Right lobe of liver (tissue), 6 donors: ENCODE data around the gene LSP1. TPM values are rescaled to one million over a fixed set of nuclear protein-coding genes. Genes with fewer than 3 reads are reported as not detected.

ENCODE experiments used
- ATAC-seq, 4 donors: fragments of 200-7000 bp; cut with Tn5 transposase; one replicate each; pipeline ENCODE4 v1.9.1; 2020; ENCODE audit warnings: mild to moderate bottlenecking in 4 of 4, moderate library complexity in 4 of 4
- DNase-seq, 3 donors: peaks; one replicate each; pipeline ENCODE4 v3.0.0-alpha.2; 2020
- H3K27ac ChIP-seq, 3 donors: fragments of 200-600 bp; one replicate each; pipeline ENCODE4 v1.8.0; 2022
- H3K27me3 ChIP-seq, 2 donors: fragments of 200-600 bp; one replicate each; pipeline ENCODE4 v1.8.0; 2022
- H3K36me3 ChIP-seq, 4 donors: fragments of 200-600 bp; sonication (generic) in 1 of 4; one replicate each; pipeline versions ENCODE4 v1.5.1 to v1.8.0; 2017 to 2022; ENCODE audit warnings: control low read depth in 1 of 4
- H3K4me1 ChIP-seq, 4 donors: fragments of 200-600 bp; sonication (generic) in 1 of 4; one replicate each; pipeline versions ENCODE4 v1.5.1 to v1.8.0; 2017 to 2022; ENCODE audit warnings: control low read depth in 1 of 4
- H3K4me3 ChIP-seq, 3 donors: fragments of 200-600 bp; one replicate each; pipeline ENCODE4 v1.8.0; 2022
- H3K9me3 ChIP-seq, 4 donors: fragments of 200-600 bp; sonication (generic) in 1 of 4; one replicate each; pipeline versions ENCODE4 v1.5.1 to v1.8.0; 2017 to 2022; ENCODE audit warnings: control low read depth in 1 of 4
- POLR2A ChIP-seq: fragments of 450-650 bp; IDR thresholded peaks from one replicate; pipeline ENCODE4 v1.6.1; 2017; ENCODE audit warnings: antibody characterized with exemption, mild to moderate bottlenecking
- WGBS: methylation state at CpG from one replicate; pipeline ENCODE4 v1.1.6; 2018; ENCODE audit warnings: low coverage, low lambda C conversion rate; ENCODE audit not compliant: insufficient coverage; ENCODE audit errors: missing lambda C conversion rate; 5-methylcytosine and 5-hydroxymethylcytosine counted together
- intact Hi-C, 2 donors: fragments of 100-400 bp; cut with DNase I; formaldehyde crosslinking; loops; one replicate each; pipeline versions ENCODE4 v1.11.2 to v1.14.1; 2022
- total RNA-seq, 6 experiments: library from RNA; depleted of rRNA in 2 of 6; stranded (reverse); fragments of >200 nt in 2 of 6; fragmentation: NEBNext Ultra II Directional in 3 of 6; extraction: Animal tissue kit (Norgen Biotek cat#: 25700) in 3 of 6; gene quantifications; one replicate each; pipeline versions ENCODE4 v1.1.0 to v1.2.4, GENCODE V29; 2016 to 2023
- TF ChIP-seq, protein P1 (sequence below), 4 donors: fragments of 200-600 bp in 3 of 4; fragments of 450-650 bp in 1 of 4; IDR thresholded peaks; one replicate each; pipeline versions ENCODE4 v1.5.1 to v1.8.0; 2016 to 2022; ENCODE audit warnings: antibody characterized with exemption in 4 of 4, mild to moderate bottlenecking in 2 of 4
- donor health status: DM: no; HTN: yes; CAD: no.
- donor health status: DM: no; HTN: no; CAD: no.
- donor health status: DM: no; HTN: no; CAD: no.
- donor health status: DM: no; HTN: yes; CAD: no.
- donor health status: DM: no; HTN: yes; CAD: no.

The LSP1 gene
- total RNA-seq, 6 experiments from 2014 or later = 2.3 to 20.6 (median 8.8) TPM

DNA sequence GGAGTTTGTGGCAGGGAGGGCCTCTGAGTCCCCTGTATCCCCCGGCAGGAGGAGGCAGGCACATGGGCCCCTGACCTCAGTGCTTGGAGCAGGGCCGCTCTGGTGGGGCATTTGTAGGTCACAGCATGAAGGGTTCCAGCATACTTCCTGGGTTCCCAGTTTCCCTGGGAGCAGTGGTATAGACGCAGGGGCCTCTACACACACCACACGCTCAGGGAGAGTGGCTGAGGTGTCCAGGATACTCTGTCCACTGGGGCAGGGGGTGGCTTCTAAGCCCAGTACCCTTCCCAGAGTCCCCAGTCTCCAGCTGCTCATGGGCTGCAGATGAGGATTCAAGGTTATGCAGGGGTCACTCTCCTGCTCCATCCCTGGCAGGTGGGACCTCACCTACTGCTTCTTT, 6.1 kb downstream of the LSP1 start:
- no peaks in the 10 kb centered on the region for H3K4me1 ChIP-seq
- no peak for TF ChIP-seq POLR2A
- TF ChIP-seq, protein P1, sequence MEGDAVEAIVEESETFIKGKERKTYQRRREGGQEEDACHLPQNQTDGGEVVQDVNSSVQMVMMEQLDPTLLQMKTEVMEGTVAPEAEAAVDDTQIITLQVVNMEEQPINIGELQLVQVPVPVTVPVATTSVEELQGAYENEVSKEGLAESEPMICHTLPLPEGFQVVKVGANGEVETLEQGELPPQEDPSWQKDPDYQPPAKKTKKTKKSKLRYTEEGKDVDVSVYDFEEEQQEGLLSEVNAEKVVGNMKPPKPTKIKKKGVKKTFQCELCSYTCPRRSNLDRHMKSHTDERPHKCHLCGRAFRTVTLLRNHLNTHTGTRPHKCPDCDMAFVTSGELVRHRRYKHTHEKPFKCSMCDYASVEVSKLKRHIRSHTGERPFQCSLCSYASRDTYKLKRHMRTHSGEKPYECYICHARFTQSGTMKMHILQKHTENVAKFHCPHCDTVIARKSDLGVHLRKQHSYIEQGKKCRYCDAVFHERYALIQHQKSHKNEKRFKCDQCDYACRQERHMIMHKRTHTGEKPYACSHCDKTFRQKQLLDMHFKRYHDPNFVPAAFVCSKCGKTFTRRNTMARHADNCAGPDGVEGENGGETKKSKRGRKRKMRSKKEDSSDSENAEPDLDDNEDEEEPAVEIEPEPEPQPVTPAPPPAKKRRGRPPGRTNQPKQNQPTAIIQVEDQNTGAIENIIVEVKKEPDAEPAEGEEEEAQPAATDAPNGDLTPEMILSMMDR (IDR thresholded peaks at IDR 0.05) = no peak
- intact Hi-C loops = no loop called here
- no peaks in the 10 kb centered on the region for H3K9me3 ChIP-seq
- no peak overlapping the region for H3K4me3 ChIP-seq
- H3K27me3 ChIP-seq = no peaks in the 10 kb centered on the region
- WGBS = no CpG with 5 or more reads among the region's 4 CpGs
- no peak for DNase-seq
- no peak for ATAC-seq
- H3K36me3 ChIP-seq = no peaks in the 10 kb centered on the region
- no peak overlapping the region for H3K27ac ChIP-seq

DNA sequence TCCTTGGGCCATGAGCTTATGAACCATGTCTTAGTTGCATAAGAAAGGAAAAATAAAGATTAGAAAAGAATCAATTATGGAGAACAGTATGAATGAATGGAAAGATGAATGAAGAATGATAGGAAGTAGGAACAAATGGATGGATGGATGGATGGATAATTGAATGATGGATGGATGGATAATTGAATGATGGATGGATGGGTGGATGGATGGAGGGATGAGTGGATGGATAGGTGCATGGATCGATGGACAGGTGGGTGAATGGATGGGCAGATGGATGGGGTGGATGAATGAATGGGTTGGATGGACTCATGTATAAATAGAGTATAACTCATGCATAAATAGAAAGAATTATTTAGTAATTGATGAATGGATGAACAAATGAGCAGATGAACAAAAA, 7.2 kb downstream of the LSP1 start:
- TF ChIP-seq, protein P1 (IDR thresholded peaks at IDR 0.05) = no peak
- TF ChIP-seq POLR2A = no peak
- DNase-seq (no peak), ATAC-seq (no peak)
- intact Hi-C loops = no loop called here
- no peak overlapping the region for H3K27ac ChIP-seq
- H3K4me3 ChIP-seq = no peak overlapping the region
- no peaks in the 10 kb centered on the region for H3K36me3 ChIP-seq
- 100% methylated on average over 1 of the region's 1 CpG for WGBS
- no peaks in the 10 kb centered on the region for H3K4me1 ChIP-seq
- no peaks in the 10 kb centered on the region for H3K27me3 ChIP-seq
- H3K9me3 ChIP-seq = no peaks in the 10 kb centered on the region

DNA sequence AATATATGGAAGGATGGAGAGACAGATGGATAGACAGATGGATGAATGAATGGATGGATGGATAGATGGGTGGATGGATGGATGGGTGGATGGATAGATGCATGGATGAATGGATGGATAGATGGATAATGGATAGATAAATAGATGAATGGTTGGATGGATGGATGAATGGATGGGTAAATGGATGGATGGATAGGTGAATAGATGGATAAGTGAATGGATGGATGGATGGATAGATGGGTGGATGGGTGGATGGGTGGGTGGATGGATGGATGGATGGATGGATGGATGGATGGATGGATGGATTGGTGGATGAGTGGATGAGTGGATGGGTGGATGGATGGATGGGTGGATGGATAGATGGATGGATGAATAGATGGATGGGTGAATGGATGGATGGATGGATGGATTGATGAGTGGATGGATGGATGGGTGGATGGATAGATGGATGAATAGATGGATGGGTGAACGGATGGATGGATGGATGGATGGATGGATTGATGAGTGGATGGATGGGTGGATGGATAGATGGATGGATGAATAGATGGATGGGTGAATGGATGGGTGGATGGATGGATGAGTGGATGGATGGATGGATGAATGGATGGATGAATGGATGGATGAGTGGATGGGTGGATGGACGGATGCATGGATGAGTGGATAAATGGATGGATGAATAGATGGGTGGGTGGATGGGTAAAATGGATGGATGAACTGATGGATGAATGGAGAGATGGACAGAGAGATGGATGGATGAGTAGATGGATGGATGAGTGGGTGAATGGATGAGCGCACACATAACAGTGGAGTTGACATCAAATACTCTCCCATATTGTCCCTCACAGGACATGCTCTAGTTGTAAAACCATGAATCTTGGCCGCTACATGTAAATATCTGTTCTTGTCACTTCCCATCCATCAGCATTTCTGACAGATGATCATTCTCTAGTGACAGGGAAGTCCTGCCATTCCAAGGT, 8.8 kb downstream of the LSP1 start:
- Histone ChIP-seq H3K4me3 (no peak overlapping the region), H3K36me3 (no peaks in the 10 kb centered on the region), H3K4me1 (no peaks in the 10 kb centered on the region), H3K27ac (no peak overlapping the region), H3K9me3 (no peaks in the 10 kb centered on the region), H3K27me3 (no peaks in the 10 kb centered on the region)
- DNase-seq (no peak), ATAC-seq (no peak)
- 70% methylated on average over 4 of the region's 4 CpGs for WGBS
- intact Hi-C loops = no loop called here
- no peak for TF ChIP-seq POLR2A
- TF ChIP-seq, protein P1 (IDR thresholded peaks at IDR 0.05) = no peak

DNA sequence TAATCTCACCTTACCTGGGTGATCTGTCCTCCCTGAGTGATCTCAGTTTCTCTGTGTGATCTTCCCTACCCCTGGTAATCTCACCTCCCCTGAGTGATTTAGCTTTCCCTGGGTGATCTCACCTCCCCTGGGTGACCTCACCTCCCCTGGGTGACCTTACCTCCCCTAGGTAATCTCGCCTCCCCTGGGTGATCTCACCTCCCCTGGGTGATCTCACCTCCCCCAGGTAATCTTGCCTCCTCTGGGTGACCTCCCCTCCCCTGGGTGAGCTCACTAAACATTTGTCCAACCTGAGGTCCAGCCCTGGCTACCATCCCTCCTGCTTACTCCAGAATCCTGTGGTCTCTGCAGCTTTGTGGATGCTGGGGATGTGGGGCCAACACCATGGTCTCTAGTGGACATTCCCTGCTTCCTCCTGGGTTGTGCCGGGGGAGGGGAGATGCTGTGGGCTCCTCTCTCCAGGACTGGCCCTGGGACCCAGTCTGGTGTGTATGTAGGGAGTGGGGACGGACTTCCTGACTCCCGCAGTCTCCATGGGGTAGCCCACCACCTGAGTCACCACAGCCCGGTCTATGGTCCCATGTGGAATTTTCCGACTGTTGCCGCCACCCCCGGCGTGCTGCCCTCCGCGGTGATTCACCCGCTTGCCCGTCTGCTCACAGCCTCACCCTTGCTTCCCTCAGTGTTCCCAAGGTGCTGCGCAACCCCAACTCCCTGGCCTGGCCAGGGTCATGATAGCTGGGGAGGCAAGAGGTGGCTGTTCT, 9.9 kb downstream of the LSP1 start:
- no peaks in the 10 kb centered on the region for H3K9me3 ChIP-seq
- intact Hi-C loops = no loop called here
- no peaks in the 10 kb centered on the region for H3K4me1 ChIP-seq
- no peaks in the 10 kb centered on the region for H3K27me3 ChIP-seq
- ATAC-seq = no peak
- H3K36me3 ChIP-seq = no peaks in the 10 kb centered on the region
- no peak overlapping the region for H3K27ac ChIP-seq
- TF ChIP-seq POLR2A = no peak
- TF ChIP-seq, protein P1 (IDR thresholded peaks at IDR 0.05) = no peak
- peak in 2 of 3 donors; percentile 21 to 37 for DNase-seq
- no peak overlapping the region for H3K4me3 ChIP-seq
- WGBS = 50% methylated on average over 4 of the region's 14 CpGs
